ENCODE results near the gene NAV2. TPM values are rescaled to one million over a fixed set of nuclear protein-coding genes. Genes with fewer than 3 reads are reported as not detected.

The NAV2 gene
- total RNA-seq, 1 donor from 2014 or later = 17.0 TPM

GRCh38 chr11:20030472-20030871 lies 317.8 kb downstream of the NAV2 start:
- no peak for ATAC-seq

DNA sequence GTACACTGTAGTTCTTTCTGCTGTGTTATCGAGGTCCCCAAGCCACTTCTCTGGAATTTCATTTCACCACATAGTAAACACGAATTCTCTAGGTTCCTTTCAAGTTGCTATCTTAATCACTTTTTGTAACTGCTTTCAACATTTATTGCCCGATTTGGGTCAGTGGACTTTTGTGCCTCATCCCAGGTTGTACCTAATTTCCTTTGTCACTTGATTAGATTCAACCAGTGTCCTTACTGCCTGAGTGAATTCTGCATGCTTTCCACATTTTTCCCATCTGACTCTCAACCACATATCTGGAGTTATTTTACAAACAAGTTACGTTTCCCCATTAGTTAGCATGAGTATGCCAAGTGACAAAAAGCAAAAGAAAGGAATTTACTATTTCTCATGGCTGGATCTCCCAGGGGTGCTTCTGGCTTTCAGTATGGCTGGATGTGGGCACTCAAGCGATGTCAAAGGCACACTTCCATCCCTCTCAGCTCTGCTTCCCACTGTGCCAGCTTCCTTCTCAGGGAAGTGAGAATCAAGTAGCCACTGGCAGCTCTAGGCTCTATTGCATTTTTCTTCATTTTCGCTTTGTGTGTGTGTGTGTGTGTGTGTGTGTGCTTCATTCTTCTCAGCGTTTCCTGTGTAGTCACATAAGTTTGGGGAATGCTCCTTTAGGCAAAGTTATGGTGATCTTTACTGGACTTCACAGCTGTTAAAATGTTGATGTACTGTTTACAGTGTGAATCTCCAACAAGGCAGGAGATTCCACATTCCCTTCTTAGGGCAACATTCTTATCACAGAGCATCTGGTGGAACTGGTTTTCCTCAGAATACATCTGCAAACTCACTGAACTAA lies 318.7 kb downstream of the NAV2 start:
- ATAC-seq = no peak

DNA sequence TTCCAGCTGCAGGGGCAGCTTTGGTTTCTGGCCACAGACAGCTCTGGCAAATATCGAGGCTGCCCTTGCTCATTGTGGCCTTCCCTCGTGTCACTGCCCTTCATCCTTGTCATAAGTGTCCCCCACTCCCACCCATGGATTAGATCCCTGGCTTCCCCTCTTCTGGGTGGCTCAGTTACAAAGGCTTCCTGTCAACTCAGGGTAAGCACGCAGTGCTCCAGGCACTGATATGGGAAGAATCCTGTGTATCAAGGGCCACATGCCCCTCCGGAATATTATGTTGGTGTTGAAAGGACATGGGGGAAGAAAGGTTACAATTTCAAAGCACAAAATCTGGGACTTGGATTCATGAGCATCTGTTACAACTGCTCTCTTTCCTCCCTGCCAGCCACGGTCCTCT lies 319.5 kb downstream of the NAV2 start:
- ATAC-seq = no peak

GRCh38 chr11:20032577-20033260 lies 320.1 kb downstream of the NAV2 start:
- ATAC-seq = peak; percentile 29

DNA sequence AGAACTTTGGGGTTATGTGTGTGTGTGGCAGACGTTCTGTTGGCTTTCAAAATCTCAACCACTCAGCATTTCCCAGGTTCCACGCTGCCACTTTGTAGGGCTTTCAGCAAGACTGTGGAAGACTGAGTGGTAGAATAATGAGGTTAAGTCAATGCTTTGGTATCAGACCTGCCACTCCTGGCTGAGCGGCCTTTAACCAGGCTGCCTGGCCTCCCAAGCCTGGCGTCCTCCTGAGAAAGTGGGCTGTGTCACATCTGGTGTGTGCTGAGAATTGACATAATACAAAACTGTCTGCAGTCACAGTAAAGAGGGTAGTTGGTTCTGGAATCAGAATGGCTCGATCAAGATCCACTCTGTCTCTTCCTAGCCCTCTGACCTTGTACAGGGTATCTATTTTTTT lies 321.2 kb downstream of the NAV2 start:
- no peak for ATAC-seq

- ATAC-seq = no peak
Observed at GRCh38 chr11:20034941-20035340, 322.3 kb downstream of the NAV2 start.

- no peak for ATAC-seq
Observed at GRCh38 chr11:20035375-20035700, 322.7 kb downstream of the NAV2 start.

- ATAC-seq = peak; percentile 84
Observed at GRCh38 chr11:20035701-20036601, 323.3 kb downstream of the NAV2 start.

DNA sequence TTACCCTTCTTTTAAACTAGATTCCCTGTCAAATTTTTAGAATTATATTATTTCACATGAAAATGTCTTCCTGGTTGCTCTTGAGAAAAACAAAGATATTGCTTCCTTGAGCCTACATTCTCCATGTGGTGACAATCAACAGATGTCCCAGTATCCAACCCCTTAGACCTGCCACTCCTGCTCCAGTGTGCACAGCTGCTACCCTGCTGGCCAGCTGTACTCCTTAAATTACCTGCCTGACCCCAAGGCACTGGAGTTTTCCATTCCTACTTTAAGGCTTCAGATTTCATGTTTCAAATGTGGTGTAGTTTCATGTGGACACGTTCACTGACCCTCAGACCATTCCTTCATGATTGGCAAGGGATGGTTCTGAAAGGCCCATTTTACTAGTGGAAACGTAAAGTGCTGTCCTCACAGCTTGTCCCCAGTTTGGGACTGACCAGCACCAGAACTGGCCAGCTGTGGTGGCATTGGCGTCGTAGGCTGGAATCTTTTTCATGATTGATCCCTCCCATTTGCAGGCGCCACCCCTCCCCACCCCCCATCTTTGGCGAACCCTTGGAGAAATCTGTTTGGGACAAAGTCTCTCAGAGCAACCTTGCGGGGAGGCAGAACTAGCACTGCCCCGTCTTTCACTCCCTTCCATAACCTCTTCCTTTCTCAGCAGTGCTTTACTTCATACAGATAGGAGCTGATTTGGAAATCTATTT lies 324.1 kb downstream of the NAV2 start:
- ATAC-seq = no peak

DNA sequence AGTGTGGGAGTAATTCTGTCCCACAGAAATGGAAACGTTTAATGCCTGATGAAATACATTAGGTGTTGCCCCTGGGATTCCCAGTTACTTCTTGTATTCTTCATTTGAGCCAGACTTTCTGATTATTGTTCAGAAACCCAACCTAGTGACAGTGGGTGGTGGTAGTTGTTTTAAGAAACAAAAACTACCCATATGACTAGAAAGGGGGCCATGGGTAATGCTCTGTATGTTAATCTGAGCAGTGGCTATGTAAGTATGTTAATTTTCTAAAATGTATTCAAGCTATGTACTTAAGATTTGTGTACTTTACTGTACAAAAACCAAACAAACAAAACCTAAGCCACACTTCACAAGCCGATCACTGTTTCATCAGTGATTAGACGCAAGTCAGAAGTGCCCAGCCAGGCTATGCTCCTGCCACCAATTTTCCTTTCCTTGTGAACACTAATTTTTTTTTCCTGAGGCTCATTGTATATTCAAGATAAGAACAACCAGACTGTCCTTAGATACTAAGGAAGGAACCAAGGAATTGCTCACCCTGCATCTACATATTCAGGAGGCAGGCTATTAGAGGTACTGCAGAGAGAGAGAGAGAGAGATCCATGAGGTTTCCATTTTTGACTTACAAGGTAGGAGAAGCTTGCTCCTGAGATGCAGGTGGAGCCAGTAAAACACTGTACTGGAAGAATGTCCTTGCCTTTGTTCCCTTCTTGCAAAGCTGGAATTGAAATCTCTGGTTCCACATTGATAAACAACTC lies 324.9 kb downstream of the NAV2 start:
- ATAC-seq = no peak

- ATAC-seq = peak; percentile 36
Observed at GRCh38 chr11:20038412-20038811, 325.8 kb downstream of the NAV2 start.

- peak; percentile 70 for ATAC-seq
Observed at GRCh38 chr11:20038972-20039371, 326.3 kb downstream of the NAV2 start.

DNA sequence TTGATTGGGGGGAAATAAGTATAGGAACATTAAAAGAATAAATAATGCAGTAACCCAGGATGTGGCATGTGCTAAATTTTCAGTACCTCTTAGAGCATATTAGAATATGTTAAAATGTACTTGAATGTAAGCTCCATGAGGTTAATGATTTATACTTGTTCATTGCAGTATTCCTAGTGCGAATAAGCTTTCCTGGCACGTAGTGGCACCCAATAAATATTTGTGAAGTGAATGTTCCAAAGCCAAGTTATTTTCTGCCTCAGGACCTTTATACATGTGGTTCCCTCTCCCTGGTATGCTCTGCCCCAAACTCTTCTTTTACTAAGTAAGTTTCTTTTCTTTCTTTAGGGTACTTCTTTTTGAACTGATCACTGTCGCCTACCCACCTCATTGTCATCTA lies 328.9 kb downstream of the NAV2 start:
- ATAC-seq = no peak

GRCh38 chr11:20042045-20042639 lies 329.5 kb downstream of the NAV2 start:
- ATAC-seq = no peak

- ATAC-seq = no peak
Observed at GRCh38 chr11:20042811-20043341, 330.2 kb downstream of the NAV2 start.

GRCh38 chr11:20043992-20044391 lies 331.4 kb downstream of the NAV2 start:
- ATAC-seq = no peak

DNA sequence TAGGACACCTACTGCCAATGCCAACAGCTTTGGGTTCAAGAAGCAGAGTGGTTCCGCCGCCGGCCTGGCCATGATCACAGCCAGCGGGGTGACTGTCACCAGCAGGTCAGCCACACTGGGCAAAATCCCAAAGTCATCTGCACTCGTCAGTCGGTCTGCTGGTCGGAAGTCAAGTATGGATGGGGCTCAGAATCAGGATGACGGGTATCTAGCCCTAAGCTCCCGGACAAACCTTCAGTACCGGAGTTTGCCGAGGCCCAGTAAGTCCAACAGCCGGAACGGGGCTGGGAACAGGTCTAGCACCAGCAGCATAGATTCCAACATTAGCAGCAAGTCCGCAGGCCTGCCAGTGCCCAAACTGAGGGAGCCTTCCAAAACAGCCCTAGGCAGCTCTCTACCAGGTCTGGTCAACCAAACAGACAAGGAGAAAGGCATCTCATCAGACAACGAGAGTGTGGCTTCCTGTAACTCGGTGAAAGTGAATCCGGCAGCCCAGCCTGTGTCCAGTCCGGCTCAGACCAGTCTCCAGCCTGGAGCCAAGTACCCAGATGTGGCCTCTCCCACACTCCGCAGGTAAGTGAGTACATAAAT lies 332.6 kb downstream of the NAV2 start:
- ATAC-seq = no peak

DNA sequence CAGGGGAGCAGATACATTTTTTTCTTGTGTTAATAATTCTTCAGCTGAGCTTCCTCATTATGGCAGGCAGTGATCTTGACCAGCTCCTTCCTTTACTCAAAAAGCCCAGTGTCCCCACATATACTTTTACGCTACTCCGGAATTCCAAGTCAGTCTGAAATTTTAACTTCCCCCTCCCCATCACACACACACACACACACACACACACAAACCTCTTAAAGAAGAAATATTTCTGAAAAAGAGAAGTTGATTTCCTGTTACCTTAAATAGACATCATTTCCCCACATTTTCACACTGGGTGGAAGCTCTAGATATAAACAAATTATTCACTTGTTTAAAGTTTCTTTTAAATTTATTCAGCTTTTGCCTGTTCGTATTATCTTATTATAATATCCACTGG lies 333.8 kb downstream of the NAV2 start:
- no peak for ATAC-seq

- ATAC-seq = no peak
Observed at GRCh38 chr11:20047006-20047768, 334.6 kb downstream of the NAV2 start.

DNA sequence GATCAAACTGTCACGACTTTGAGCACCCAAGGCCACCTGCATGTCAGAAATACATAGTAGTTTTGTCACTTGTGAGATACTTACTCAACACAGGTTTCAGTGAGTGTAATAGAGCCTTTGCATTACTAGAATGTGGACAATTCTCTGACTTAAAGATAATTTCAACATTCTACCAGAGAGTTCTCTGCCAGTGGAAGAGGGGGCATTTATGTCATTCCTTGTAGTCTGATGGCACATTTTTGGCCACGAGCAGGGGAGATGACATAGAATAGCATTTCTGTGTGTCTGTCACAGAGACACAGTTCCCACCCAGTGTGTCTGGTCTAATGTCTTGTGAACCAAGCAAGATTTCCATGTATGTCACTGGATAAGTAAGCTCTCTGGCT lies 335.1 kb downstream of the NAV2 start:
- ATAC-seq = no peak
